Astrocyte (in vitro differentiated cells and primary cell): ENCODE results near the gene HSCB. TPM values are rescaled to one million over a fixed set of nuclear protein-coding genes. Genes with fewer than 3 reads are reported as not detected.

Experiments
- DNase-seq: peaks from one replicate; pipeline ENCODE4 v3.0.0-alpha.2; 2010; ENCODE audit warnings: low read depth
- FAIRE-seq: peaks from 2 replicates; lab custom pipeline; 2011; peaks lifted over from hg19 to GRCh38; lab: Jason Lieb, UNC
- H2AFZ ChIP-seq: 2 replicates; pipeline ENCODE4 v1.6.0; 2012; ENCODE audit warnings: low read depth, low read length, inconsistent platforms
- H3K27ac ChIP-seq: 2 replicates; pipeline ENCODE4 v1.5.1; 2011; ENCODE audit warnings: low read depth, low read length, inconsistent platforms
- H3K27me3 ChIP-seq: 2 replicates; pipeline ENCODE4 v1.6.0; 2011; ENCODE audit warnings: low read length, inconsistent platforms; ENCODE audit not compliant: insufficient read depth
- H3K36me3 ChIP-seq: 2 replicates; pipeline ENCODE4 v1.5.1; 2011; ENCODE audit warnings: low read length, inconsistent platforms; ENCODE audit not compliant: insufficient read depth
- H3K4me1 ChIP-seq: 2 replicates; pipeline ENCODE4 v1.5.1; 2011; ENCODE audit warnings: low read length, inconsistent platforms; ENCODE audit not compliant: insufficient read depth
- H3K4me2 ChIP-seq: 2 replicates; pipeline ENCODE4 v1.6.0; 2012; ENCODE audit warnings: low read length, inconsistent platforms
- H3K4me3 ChIP-seq: 2 replicates; pipeline ENCODE4 v1.5.1; 2011; ENCODE audit warnings: low read depth, mild to moderate bottlenecking, low read length, inconsistent platforms; ENCODE audit not compliant: insufficient read depth
- H3K79me2 ChIP-seq: 2 replicates; pipeline ENCODE4 v1.6.0; 2012; ENCODE audit warnings: mild to moderate bottlenecking, low read length, inconsistent platforms; ENCODE audit not compliant: insufficient read depth
- H3K9ac ChIP-seq: 2 replicates; pipeline ENCODE4 v1.6.0; 2012; ENCODE audit warnings: mild to moderate bottlenecking, low read length, inconsistent platforms
- H3K9me3 ChIP-seq: 2 replicates; pipeline ENCODE4 v1.5.1; 2012; ENCODE audit warnings: low read depth, mild to moderate bottlenecking, low read length, inconsistent platforms; ENCODE audit not compliant: insufficient read depth
- H4K20me1 ChIP-seq: 2 replicates; pipeline ENCODE4 v1.6.0; 2012; ENCODE audit warnings: low read length, inconsistent platforms; ENCODE audit not compliant: insufficient read depth
- H3K27ac Mint-ChIP-seq: one replicate; pipeline ENCODE4 v1.8.0; 2021; ENCODE audit warnings: mild to moderate bottlenecking, mixed read lengths; ENCODE audit not compliant: unreplicated experiment
- H3K27me3 Mint-ChIP-seq: one replicate; pipeline ENCODE4 v1.8.0; 2021; ENCODE audit warnings: low read depth, mixed read lengths; ENCODE audit not compliant: unreplicated experiment
- H3K36me3 Mint-ChIP-seq: one replicate; pipeline ENCODE4 v1.8.0; 2021; ENCODE audit warnings: low read depth, mixed read lengths; ENCODE audit not compliant: unreplicated experiment
- H3K4me1 Mint-ChIP-seq: one replicate; pipeline ENCODE4 v1.8.0; 2021; ENCODE audit warnings: low read depth, mixed read lengths; ENCODE audit not compliant: unreplicated experiment
- H3K4me3 Mint-ChIP-seq: one replicate; pipeline ENCODE4 v1.8.0; 2021; ENCODE audit warnings: mild to moderate bottlenecking, moderate library complexity, mixed read lengths; ENCODE audit not compliant: unreplicated experiment
- H3K9me3 Mint-ChIP-seq: one replicate; pipeline ENCODE4 v1.8.0; 2021; ENCODE audit warnings: mild to moderate bottlenecking, mixed read lengths; ENCODE audit not compliant: unreplicated experiment
- CTCF ChIP-seq: IDR thresholded peaks from 2 replicates; pipeline ENCODE4 v1.5.1; 2011; ENCODE audit warnings: low read depth, mild to moderate bottlenecking, inconsistent platforms, low read length, moderate library complexity; ENCODE audit not compliant: insufficient read depth
- EZH2 ChIP-seq: IDR thresholded peaks from 2 replicates; pipeline ENCODE4 v1.6.1; 2012; ENCODE audit warnings: mild to moderate bottlenecking, low read length, inconsistent platforms; ENCODE audit not compliant: insufficient read depth
- total RNA-seq: library from RNA; stranded (reverse); gene quantifications from 2 replicates; pipeline ENCODE4 v1.2.1, GENCODE V29; 2021

Gene HSCB
- total RNA-seq, 1 donor from 2014 or later, result 10.7 TPM

- Histone ChIP-seq H4K20me1 (peaks cover 46% of the 10 kb centered on the region), H3K27me3 (no peaks in the 10 kb centered on the region), H2AFZ (no peak overlapping the region), H3K4me1 (no peaks in the 10 kb centered on the region), H3K36me3 (peaks cover 35% of the 10 kb centered on the region), H3K4me3 (no peak overlapping the region), H3K9ac (no peak overlapping the region), H3K79me2 (peaks cover 21% of the 10 kb centered on the region), H3K27ac (no peak overlapping the region), H3K4me2 (no peak overlapping the region), H3K9me3 (no peaks in the 10 kb centered on the region)
- H3K27ac Mint-ChIP-seq, result no peak overlapping the region
- FAIRE-seq (no peak), DNase-seq (no peak)
- no peak overlapping the region for H3K4me3 Mint-ChIP-seq
- H3K9me3 Mint-ChIP-seq, result no peaks in the 10 kb centered on the region
- peaks cover 8% of the 10 kb centered on the region for H3K4me1 Mint-ChIP-seq
- H3K36me3 Mint-ChIP-seq, result peaks cover 15% of the 10 kb centered on the region
- no peak for TF ChIP-seq CTCF
- TF ChIP-seq EZH2, result no peak
- H3K27me3 Mint-ChIP-seq, result no peaks in the 10 kb centered on the region
Observed at GRCh38 chr22:28791124-28791523, 49.3 kb downstream of the HSCB start.

- Mint-ChIP-seq H3K4me1 (peaks cover 16% of the 10 kb centered on the region), H3K27ac (no peak overlapping the region), H3K4me3 (no peak overlapping the region), H3K27me3 (no peaks in the 10 kb centered on the region), H3K9me3 (no peaks in the 10 kb centered on the region), H3K36me3 (peaks cover 18% of the 10 kb centered on the region)
- Histone ChIP-seq H3K4me3 (no peak overlapping the region), H2AFZ (no peak overlapping the region), H3K27ac (no peak overlapping the region), H3K4me2 (no peak overlapping the region), H3K9ac (no peak overlapping the region), H3K79me2 (peaks cover 30% of the 10 kb centered on the region), H4K20me1 (peaks cover 53% of the 10 kb centered on the region), H3K4me1 (peaks cover 5% of the 10 kb centered on the region), H3K36me3 (peaks cover 35% of the 10 kb centered on the region), H3K9me3 (no peaks in the 10 kb centered on the region), H3K27me3 (no peaks in the 10 kb centered on the region)
- no peak for DNase-seq
- TF ChIP-seq EZH2 (no peak), CTCF (no peak)
- no peak for FAIRE-seq
Observed at GRCh38 chr22:28791841-28792490, 50.1 kb downstream of the HSCB start.
